AG09309 (cell line): ENCODE results near the gene ANKRD39.

Experiments used
- DNase-seq: peaks from one replicate; pipeline ENCODE4 v3.0.0-alpha.2; 2010; ENCODE audit warnings: low read depth
- H3K4me3 ChIP-seq: 2 replicates; pipeline ENCODE4 v1.5.1; 2011; ENCODE audit warnings: mild to moderate bottlenecking, low read depth, low read length, moderate library complexity; ENCODE audit not compliant: control insufficient read depth
- CTCF ChIP-seq: IDR thresholded peaks from 2 replicates; pipeline ENCODE4 v1.5.1; 2011; ENCODE audit warnings: mild to moderate bottlenecking, low read depth, low read length, inconsistent platforms; ENCODE audit not compliant: insufficient read depth, control insufficient read depth; ENCODE audit errors: missing control alignments

The ANKRD39 gene

GRCh38 chr2:96861074-96861473, 3.3 kb upstream of the ANKRD39 start:
- DNase-seq: no peak
- no peak overlapping the region for H3K4me3 ChIP-seq
- TF ChIP-seq CTCF: no peak

- no peak for DNase-seq
- TF ChIP-seq CTCF: no peak
- no peak overlapping the region for H3K4me3 ChIP-seq
Measured at GRCh38 chr2:96860065-96861029, 2.5 kb upstream of the ANKRD39 start.

GRCh38 chr2:96859681-96860064, 1.9 kb upstream of the ANKRD39 start:
- no peak for TF ChIP-seq CTCF
- DNase-seq: no peak
- no peak overlapping the region for H3K4me3 ChIP-seq

GRCh38 chr2:96859099-96859649, 1.4 kb upstream of the ANKRD39 start:
- no peak for TF ChIP-seq CTCF
- no peak overlapping the region for H3K4me3 ChIP-seq
- DNase-seq: no peak

- no peak for DNase-seq
- TF ChIP-seq CTCF: no peak
- peak overlapping the region; percentile 78 for H3K4me3 ChIP-seq
Measured at GRCh38 chr2:96856776-96857666, 795 bp downstream of the ANKRD39 start.

GRCh38 chr2:96853321-96853720, 4.5 kb downstream of the ANKRD39 start:
- H3K4me3 ChIP-seq: no peak overlapping the region
- DNase-seq: no peak
- no peak for TF ChIP-seq CTCF
